Liver (tissue), 3 donors: ENCODE data around the gene HDLBP.

Source experiments
- SP1 ChIP-seq: IDR thresholded peaks from 2 replicates; pipeline ENCODE4 v1.6.1; 2018; ENCODE audit warnings: antibody characterized with exemption, mild to moderate bottlenecking
- TF ChIP-seq, protein P1 (sequence below): fragments of 150-350 bp; IDR thresholded peaks from 2 replicates; pipeline ENCODE4 v1.5.1; 2017; ENCODE audit warnings: improper control_type of control experiment, low read depth, low read length; ENCODE audit not compliant: missing input control
- donor health status: healthy.
- donor health status: healthy.

DNA sequence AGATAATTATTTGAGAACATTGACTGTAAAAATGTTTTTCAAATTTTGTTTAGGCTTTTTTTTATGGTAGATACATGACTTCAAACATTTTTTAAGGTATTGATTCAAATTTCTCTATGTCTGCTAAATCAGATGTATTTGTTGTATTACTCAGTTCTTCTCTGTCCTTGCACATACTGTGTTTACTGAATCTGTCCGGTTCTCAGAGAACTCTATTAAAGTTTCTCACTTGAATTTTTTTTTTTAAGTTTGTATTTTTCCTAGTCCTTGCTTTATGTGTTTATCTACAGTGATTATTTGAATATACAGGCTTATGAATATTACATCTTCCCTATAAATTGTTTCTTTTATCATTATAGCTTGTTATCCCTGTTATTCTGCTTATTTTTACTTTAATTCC is 5.6 kb upstream of the HDLBP start:
- TF ChIP-seq, protein P1, sequence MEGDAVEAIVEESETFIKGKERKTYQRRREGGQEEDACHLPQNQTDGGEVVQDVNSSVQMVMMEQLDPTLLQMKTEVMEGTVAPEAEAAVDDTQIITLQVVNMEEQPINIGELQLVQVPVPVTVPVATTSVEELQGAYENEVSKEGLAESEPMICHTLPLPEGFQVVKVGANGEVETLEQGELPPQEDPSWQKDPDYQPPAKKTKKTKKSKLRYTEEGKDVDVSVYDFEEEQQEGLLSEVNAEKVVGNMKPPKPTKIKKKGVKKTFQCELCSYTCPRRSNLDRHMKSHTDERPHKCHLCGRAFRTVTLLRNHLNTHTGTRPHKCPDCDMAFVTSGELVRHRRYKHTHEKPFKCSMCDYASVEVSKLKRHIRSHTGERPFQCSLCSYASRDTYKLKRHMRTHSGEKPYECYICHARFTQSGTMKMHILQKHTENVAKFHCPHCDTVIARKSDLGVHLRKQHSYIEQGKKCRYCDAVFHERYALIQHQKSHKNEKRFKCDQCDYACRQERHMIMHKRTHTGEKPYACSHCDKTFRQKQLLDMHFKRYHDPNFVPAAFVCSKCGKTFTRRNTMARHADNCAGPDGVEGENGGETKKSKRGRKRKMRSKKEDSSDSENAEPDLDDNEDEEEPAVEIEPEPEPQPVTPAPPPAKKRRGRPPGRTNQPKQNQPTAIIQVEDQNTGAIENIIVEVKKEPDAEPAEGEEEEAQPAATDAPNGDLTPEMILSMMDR = no peak
- TF ChIP-seq SP1 = no peak
